ENCODE data around the gene SPRED1.

DNA sequence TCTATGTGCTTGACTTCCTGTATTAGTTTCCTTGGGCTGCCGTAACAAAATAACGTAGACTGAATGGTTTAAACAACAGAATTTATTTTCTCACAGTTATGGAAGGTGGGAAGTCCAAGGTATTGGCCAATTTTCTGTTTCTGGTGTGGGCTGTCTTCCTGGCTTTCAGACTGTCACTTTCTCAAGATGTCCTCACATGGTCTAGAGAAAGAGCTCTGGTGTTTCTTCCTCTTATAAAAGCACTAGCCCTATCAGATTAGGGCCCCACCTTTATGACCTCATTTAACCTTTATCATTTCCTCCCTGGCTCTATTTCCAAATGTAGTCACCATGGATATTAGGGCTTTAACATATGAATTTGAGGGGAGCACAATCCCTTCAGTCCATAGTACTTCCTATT is 54.6 kb downstream of the SPRED1 start:
- no peak for TF ChIP-seq NFE2L2 (IDR thresholded peaks at IDR 0.05; ENCODE audit: low read depth, low read length)
- no peak for TF ChIP-seq CTCF (conservative IDR thresholded peaks at IDR 0.05; ENCODE audit: low read depth, low read length)
- no peak for TF ChIP-seq POLR2A (IDR thresholded peaks at IDR 0.05; ENCODE audit: low read depth, low read length)
- no peak for TF ChIP-seq RAD21 (IDR thresholded peaks at IDR 0.05; ENCODE audit: low read length)
- no peak for TF ChIP-seq RCOR1 (IDR thresholded peaks at IDR 0.05; ENCODE audit: insufficient replicate concordance, low read length)
- no peak for TF ChIP-seq BHLHE40 (IDR thresholded peaks at IDR 0.05; ENCODE audit: low read depth, low read length)
- TF ChIP-seq, protein P1, sequence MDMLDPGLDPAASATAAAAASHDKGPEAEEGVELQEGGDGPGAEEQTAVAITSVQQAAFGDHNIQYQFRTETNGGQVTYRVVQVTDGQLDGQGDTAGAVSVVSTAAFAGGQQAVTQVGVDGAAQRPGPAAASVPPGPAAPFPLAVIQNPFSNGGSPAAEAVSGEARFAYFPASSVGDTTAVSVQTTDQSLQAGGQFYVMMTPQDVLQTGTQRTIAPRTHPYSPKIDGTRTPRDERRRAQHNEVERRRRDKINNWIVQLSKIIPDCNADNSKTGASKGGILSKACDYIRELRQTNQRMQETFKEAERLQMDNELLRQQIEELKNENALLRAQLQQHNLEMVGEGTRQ (IDR thresholded peaks at IDR 0.05; ENCODE audit: low read depth, low read length) = no peak
- TF ChIP-seq CHD1 (IDR thresholded peaks at IDR 0.05; ENCODE audit: low read depth, low read length) = no peak
- TF ChIP-seq FOS (IDR thresholded peaks at IDR 0.05; ENCODE audit: low read depth, low read length) = no peak
- TF ChIP-seq MAFK (IDR thresholded peaks at IDR 0.05; ENCODE audit: low read depth, low read length) = no peak
- TF ChIP-seq MXI1 (IDR thresholded peaks at IDR 0.05; ENCODE audit: borderline replicate concordance, low read depth, low read length) = no peak
- no peak for TF ChIP-seq RFX5 (IDR thresholded peaks at IDR 0.05; ENCODE audit: low read depth, low read length)
- TF ChIP-seq, protein P2, sequence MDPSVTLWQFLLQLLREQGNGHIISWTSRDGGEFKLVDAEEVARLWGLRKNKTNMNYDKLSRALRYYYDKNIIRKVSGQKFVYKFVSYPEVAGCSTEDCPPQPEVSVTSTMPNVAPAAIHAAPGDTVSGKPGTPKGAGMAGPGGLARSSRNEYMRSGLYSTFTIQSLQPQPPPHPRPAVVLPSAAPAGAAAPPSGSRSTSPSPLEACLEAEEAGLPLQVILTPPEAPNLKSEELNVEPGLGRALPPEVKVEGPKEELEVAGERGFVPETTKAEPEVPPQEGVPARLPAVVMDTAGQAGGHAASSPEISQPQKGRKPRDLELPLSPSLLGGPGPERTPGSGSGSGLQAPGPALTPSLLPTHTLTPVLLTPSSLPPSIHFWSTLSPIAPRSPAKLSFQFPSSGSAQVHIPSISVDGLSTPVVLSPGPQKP (IDR thresholded peaks at IDR 0.05; ENCODE audit: borderline replicate concordance, low read depth, low read length) = no peak
